SW480 (cell line): ENCODE results near the gene ST14.

Experiments used
- DNase-seq: peaks from one replicate; pipeline ENCODE4 v3.0.0-alpha.2; 2016; ENCODE audit warnings: low spot score

The ST14 gene

DNA sequence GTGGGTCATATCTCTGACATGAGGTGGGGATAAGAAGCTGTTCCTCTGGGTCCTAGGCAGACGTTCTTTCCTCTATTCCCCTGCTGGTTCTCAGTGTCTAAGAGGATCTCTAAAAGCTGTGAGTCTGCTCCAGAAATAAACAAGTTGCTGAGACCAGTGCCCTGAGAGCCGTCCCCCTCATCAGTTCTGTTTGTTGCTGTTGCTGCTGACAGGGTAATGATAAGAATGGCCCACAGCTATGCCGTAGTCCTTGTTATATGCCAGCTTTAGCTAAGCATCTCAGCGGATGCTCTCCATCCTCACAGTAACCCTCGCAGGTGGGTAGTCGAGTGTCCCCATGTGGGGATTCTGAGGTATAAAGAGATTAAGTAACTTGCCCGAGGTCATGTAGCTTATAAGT, 23.5 kb upstream of the ST14 start:
- DNase-seq, result no peak

DNA sequence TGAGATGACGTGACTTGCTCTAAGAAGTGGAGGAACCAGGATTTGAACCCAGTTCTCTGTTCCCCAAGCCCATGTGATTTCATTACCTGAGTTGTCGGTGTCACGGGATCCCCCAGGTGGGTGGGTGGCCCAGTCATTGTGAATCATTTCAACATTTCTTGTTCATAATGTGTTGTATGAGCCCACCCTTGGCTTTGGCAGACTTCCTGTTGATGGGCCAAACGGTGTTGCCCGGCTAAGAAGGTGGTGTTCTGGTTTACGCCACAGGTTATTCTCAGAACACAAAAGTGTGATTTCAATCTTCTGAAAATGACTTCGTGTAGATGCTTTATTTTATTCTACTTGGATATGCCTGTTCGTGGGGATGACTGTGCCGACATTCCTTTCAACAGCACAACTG, 21.6 kb upstream of the ST14 start:
- DNase-seq, result no peak

DNA sequence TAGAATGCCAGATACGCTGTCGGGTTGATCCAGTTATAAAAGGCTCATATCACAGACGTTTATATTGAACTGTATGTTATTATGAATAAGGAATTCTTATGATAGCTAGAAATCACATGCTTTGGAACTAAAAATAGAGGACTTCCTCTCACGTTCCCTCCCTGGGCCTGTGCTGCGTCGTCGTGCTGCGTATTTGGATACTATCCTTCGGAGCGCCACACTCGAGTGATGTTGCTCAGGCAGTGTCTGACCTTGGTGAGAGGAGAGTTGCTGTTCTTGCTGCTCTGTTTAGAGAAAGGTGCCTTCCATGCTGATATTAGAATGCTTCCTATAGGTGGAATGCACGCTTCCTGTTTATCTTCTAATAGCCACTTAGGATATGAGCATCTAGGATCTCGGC, 20.2 kb upstream of the ST14 start:
- no peak for DNase-seq

DNA sequence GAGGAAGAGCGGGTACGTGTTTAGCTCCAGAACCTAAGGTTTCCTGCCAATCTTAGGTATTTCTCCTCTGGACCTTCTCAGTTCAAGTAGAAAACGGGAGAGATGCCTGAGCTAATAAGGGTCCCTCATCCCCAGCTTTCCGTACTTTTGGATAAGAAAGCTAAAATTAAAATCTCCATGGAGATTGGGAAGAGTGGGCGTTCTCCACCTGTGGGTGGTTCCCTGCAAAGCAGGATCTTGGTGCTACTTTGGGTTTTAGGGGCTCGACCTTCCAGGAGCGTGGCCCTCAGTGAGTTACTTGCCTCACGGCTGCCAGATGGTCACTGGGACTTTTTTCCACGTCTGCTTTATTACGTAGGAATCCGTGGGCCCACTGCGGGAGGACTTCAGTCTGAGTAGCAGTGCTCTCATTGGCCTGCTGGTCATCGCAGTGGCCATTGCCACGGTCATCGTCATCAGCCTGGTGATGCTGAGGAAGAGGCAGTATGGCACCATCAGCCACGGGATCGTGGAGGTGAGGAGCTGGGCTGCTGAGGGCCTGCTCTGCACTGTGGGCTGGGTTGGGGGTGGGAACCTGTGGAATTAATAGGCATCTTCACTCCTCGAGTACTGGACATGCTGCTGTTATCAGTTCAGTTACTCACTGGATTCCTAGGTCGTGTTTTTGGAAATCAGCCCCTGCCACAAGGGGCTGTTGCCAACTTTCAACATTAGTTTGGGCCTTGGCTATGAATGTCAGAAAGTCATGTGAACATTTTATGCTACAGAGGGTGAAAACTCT, 17.8 kb upstream of the ST14 start:
- no peak for DNase-seq

DNA sequence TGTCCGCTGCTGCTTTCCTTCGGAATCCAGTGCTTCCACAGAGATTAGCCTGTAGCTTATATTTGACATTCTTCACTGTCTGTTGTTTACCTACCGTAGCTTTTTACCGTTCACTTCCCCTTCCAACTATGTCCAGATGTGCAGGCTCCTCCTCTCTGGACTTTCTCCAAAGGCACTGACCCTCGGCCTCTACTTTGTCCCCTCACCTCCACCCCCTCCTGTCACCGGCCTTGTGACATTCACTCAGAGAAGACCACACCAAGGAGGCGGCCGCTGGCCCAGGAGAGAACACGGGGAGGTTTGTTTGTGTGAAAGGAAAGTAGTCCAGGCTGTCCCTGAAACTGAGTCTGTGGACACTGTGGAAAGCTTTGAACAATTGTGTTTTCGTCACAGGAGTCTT, 15.4 kb upstream of the ST14 start:
- no peak for DNase-seq

DNA sequence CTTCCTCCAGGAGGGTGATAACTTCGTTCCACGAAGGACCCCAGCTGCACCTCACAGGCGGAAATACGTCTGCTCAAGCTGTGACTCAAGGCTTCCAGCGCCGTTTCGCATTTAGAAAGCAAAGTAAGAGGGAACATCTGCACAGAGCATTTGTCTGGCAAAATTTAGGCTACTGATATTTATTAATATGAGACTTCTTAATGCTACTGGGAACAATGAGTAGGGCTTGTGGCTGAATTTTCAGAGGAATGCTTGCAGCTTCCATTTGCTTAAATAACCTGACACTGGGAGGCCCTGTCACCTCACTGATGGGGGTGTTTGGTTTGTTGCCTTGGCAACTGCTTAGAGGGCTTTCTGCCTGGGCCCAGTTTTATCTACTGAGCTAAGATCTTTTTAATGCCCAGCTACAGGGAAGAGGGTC, 14.7 kb upstream of the ST14 start:
- DNase-seq, result no peak

DNA sequence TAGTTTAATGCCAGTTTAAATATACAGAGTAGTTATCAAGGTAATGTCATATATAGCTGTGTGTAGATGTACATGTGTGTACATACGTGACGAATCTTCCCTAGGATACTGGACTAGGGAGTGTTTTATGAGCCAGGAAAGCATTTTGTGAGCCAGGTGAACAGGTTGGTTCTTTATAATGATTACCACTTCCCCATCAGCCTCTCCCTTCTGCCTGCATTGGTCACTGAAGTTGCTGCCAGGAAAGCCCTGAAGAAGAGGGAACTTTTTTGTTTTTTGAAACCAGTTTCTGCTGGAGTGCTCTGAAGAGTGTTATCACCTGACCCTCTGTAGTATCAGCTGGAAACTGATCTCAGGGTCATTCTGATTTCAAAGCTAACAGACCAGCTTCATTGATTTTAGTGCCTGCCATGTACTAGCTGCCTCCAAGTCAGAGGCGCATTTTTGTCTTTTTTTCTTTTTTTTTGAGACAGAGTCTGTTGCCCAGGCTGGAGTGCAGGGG, 14.2 kb upstream of the ST14 start:
- DNase-seq, result no peak

DNA sequence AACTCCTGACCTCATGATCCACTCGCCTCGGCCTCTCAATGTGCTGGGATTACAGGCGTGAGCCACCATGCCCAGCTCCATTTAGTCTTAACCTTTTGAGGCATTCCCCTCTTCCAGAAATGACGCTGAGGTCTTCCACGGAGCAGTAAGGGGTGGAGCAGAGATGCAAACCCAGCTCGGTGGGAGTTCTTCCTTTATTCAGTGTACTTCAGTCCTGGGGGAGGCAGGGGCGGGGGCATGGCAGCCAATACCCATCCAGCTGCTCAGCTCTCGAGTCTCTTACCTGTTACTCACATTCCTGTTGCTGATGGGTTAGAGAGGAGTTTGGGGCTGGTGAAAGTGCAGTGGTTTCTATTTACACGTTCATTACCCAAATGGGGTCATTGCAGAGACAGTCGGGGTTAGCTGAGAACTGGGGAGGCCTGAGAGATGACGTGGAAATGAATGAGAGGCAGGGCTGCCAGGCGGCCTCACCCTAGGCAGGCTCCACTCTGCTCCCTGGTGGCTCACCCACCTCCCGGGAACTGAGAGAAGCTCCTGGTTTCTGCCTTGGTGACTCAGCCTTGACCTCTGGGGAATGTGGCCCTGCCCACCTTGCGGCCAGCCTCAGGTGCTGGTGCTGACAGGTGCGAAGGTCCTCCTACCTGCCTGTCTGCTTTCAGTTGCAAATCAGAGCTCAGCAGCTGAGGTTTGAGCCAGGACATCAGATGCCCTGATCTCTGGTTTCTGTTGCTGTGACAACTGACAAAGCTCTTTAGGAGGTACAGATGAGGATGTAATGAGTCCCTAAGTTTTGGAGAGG, 13.4 kb upstream of the ST14 start:
- DNase-seq, result peak; percentile 99

DNA sequence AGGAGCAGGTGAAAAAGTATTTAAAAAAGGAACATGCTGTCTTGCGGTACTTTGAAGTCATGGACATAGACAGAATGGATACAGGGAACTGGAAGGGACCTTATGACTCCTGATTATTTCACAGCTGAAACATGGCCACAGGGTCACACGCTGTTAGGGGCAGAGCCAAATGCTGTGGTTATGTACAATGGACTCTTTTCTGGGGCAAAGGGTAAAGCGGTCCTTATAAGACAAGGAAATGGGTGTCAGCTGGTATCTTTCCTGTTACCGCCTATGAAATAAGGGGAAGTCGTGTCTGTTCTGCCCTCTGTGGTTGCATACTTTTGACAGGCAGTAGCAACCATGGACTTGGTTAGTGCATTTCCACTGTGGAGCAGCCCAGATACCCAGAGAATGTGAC, 12.8 kb upstream of the ST14 start:
- DNase-seq, result peak; percentile 83

DNA sequence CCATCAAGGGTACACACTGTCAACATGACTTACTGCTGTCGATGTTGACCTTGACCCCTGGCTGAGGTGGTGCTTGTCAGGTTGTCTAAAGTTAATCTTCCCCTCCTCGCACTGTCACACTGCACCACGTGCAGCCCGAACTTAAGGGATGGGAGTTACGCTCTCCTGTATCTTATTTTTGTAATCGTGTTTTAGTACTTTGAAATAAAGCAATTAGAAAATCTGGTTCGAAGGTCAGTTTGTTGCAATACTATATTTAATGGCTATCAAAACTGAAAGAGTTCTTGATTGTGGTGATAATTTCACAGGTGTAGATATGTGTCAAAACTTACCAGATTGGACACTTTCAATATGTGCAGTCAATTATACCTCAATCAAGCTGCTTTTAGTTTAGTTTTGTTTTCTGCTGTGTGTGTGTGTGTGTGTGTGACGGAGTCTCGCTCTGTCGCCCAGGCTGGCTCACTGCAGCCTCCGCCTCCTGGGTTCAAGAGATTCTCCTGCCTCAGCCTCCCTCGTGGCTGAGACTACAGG, 10.7 kb upstream of the ST14 start:
- DNase-seq, result no peak

DNA sequence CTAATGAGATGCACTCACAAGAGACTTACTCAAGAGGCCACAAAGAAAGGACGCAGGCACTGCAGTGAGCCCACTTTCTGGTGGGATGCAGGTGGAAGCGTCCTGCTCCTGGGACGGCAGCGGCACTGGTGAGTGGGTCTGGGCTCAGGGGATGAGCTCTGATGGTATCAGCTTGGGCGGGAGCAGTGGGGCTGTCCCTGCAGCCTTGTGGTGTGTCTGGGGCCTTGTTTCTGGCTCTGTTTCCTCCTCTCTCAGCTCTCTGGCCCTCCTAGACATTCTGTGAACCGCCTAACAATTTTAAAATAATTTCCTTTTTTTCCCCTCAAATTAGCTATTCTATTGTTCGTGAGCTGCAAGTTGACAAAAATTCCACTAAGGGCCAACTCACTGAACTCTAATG, 8.8 kb upstream of the ST14 start:
- no peak for DNase-seq

DNA sequence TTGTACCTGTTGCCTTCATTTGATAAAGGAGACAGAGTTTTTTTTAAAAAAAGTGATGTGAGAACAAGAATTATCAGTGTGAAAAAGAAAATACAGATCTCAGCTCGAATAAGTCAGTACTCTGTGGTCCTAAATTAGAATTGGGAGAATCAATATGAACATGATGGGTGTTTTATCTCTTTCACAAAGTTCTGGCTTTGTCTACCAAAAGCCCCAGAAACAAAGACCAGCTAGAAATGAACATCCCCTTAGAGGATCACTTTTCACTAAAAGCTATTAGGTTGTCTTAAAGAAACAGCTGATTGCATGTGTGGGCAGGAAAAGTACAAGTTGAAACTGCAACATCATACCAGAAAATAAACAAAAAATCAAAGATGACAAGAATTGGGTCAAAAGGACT, 8.4 kb upstream of the ST14 start:
- no peak for DNase-seq

DNA sequence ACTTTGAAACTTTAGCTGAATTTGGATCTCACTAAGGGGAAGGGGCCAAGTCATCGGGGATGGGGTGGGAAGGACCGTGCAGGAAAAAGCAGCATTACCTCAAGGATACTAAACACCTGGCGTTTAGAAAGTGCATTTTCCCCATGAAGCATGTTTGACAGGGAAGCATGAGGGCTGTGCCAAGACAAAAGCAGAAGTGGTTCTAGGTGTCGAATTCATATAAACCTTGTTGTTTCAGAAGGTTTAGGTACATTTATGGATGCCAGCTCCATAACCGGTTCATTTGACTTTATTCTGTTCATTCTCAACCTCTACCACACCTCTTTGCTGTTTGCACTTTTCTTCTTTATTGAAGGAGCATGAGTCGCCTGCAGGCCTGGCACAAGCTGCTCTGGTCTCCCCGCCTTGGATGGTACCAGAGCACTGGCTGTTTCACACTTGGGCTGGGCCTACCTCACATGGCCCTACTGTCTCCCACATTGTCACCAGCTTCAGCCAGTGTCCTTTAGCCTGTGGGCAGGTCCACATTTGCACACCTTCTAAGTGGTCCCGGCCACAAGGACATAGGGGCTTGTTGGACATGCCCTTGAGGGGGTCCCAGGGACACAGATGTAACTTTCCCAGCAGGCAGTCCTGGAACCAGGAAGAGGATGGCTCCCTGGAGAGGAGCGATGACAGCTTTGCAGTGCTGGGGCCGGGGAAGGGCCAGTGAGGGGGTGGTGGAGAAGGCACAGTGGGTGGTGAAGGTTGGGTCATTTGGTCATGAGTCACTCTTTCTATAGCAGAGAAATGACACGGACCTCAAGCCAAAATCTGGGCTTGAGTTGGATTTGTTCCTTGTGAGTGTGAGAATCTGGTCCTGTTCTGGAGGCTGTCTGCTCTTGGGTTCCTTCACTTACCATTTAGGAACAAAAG, 3.2 kb upstream of the ST14 start:
- peak; percentile 70 for DNase-seq

DNA sequence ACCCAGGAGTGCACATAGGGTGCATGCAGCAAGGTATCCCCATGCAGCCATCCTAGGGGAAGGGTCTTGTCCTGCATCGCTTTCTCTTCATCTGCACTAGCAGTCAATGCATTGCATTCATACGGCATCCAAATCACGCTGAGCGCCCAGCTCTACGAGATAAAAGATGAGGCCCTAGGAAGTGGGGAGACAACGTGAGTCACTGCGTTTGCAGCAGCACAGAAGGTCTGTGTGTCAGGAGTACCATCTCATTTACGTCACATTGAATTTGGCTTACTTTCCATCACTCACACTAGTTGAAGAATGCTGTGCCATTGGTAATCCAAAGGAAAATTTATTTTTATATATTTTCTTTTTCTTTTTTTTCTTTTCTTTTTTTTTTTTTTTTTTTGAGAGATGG, 2.5 kb upstream of the ST14 start:
- DNase-seq, result no peak

DNA sequence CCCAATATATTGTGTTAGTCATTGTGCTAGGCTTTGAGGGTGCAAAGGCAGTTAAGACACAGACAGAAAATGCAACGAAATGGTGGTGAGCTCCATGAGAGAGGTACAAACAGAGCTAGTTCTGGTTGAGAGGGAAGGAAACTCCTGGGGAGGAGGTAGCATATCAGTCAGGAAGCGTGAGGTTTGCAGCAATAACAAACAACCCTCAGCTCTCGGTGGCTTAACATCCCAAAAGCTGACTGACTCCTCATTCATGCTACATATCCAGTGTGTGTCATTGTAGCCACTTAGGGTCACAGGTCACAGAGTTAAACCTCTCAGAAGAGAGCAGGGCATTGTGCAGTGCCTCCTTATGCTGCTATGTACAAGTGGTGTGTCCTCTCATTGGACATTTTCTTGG, 1.7 kb upstream of the ST14 start:
- no peak for DNase-seq

DNA sequence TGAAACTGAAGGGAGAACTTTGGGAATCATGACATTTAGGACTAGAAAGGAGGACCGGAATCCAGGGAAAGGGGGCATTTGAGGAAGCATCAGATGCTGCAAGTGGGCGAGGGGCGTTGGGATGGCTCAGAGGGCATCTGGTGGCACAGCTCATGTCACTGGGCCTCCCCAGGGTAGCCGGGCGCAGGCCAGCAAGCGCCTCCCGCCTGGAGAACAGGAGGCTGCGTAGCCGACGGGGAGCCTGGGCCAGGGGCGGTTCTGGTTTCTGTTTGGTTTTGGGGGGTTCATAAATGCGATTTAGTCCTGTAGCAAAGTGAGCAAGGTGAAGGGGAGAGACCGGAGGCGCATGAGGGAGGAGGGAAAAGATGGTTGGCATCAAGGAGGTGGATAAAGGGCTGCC, 443 bp upstream of the ST14 start:
- DNase-seq, result no peak

DNA sequence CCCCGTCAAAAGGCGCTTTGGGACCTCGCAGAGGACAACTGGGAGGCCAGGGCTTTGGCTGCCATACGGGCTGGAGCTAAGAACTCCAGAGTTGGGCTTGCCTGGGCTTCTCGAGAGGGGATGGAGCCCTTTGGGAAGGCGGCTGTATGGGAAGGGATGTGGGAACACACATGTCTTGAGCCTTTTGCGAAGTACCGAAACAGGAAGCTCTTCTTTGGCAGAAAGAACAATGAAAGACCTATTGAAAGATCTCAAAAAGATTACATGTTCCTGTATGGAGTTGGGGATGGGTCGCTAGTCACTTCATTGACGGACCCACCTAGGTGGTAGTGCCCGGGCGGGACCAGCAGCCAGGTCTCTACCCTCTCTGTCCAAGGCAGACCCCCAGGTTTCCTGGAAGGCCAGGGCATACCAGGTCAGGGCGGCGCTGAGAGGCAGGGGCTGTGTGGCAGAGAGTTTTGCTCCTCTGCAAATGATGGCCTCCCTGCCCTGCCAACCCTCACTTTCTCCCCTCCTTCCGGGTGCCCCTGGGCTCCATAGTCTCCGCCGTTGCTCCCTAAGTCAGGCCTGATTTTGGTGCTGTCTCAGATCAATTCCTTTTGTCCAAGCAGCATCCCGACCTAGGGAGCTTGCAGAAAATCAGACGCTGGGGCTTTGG, 1.0 kb downstream of the ST14 start:
- DNase-seq, result no peak

DNA sequence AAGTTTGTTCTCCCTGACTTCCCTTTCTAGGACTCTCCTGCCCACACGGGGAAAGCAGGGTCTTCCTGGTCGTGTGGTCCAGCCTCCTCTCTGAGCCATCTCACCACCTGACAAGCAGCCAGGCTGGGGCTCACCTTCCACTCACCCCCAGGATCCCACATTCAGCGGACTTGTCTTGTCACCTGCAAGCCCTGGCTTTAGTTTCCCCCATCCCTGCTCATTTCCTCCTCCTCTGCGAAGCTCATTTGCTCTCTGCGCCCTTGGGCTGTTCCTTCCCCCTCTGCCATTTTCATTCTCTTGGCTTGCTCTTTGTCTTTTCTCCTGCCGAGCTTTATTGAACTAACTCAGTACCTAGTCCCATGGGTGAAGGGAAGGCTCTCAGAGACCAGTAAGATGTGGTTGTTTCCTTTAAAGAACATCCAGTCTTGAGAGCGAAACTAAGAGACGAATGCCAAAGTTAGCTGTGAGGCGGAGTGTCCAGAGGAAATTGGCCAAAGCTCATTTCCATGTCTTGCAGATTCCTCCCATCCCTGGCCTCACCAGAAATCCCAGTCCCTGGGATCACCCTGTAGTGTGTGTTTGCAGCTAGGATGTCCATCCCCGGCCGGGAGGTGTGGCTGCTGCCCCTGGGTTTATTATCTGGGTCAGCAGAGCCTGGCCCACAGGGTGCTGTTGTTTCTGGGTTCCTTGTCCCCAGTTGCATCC, 2.0 kb downstream of the ST14 start:
- DNase-seq, result no peak

DNA sequence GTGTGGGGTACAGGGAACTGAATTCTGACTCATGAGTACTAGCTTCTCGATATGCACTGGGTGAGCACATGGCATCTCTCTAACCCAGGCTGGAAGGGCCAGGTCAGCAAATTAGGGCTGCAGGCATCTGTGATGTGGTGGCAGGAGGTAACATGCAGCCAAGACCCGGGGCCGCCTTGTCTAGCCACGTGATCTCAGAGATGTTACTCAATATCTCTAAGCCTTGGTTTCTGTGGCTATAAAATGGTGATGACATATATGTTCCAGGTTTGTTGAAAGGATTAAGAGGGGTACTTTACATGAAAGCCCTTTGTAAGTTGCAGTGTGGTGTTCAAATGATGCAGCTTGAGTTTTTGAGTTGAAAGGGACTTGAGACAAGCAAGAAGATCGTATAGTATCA, 3.2 kb downstream of the ST14 start:
- DNase-seq, result peak; percentile 57

DNA sequence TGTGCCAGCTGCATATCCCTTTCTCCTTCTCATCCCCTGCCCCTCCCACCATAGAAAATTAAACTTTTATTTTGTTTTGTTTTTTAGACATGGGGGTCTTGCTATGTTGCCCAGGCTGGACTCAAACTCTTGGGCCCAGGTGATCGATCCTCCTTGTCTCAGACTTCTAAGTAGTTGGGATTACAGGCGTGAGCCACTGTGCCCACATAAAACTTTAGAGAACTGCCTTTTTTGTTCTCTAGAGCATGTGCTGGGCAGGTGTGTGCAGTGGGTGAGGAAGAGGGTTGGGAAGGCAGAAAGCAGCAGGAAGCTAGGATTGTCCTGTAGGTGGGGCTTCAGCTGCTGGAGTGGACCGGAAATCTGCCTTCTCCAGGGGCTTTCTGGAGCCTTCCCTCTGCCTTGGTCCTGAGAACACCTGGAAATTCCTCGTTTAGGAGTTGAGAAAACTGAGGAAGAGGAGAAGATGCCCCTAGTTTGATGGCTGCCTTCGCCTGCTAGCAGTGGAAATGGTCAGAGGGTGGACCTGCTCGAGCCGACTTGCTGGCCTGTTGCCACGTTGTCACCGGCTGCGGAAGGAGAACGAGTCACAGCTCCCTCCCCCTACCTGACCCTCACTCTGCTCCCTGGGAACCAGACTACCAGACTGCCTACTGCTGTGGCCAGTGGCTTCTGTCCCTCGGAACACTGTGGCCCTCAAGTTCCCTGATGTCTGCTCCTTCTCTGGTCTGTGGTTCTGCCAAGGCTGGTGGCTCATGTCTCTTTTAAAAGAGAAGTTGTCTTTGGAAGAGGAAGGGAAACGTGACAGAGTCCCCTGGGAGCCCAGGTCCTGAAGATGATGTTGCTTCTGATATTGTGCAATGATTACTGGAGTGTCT, 4.0 kb downstream of the ST14 start:
- peak; percentile 66 for DNase-seq
